ENCODE data around the gene GALNT14.
"Not testable (repeated sequence)": the region's sequence is repeated elsewhere in the genome, so short reads cannot be mapped to it uniquely, and the experiment has no call there.

GALNT14 gene

GRCh38 chr2:30933496-30933895 is 204.7 kb downstream of the GALNT14 start:
- DNase-seq, result no peak

GRCh38 chr2:30932870-30933269 is 205.4 kb downstream of the GALNT14 start:
- no peak for DNase-seq

GRCh38 chr2:30931841-30932407 is 206.3 kb downstream of the GALNT14 start:
- DNase-seq, result no peak

- DNase-seq, result no peak
Observed at GRCh38 chr2:30930716-30931115, 207.5 kb downstream of the GALNT14 start.

GRCh38 chr2:30927465-30928075 is 210.7 kb downstream of the GALNT14 start:
- no peak for DNase-seq

- DNase-seq, result no peak
Observed at GRCh38 chr2:30926606-30927005, 211.6 kb downstream of the GALNT14 start.

- DNase-seq, result no peak
Observed at GRCh38 chr2:30923623-30924022, 214.6 kb downstream of the GALNT14 start.

- no peak for DNase-seq
Observed at GRCh38 chr2:30920511-30920910, 217.7 kb downstream of the GALNT14 start.

- peak; percentile 50 for DNase-seq
Observed at GRCh38 chr2:30915486-30915885, 222.8 kb downstream of the GALNT14 start.

- DNase-seq, result no peak
Observed at GRCh38 chr2:30914456-30914855, 223.8 kb downstream of the GALNT14 start.

GRCh38 chr2:30912056-30912455 is 226.2 kb downstream of the GALNT14 start:
- DNase-seq, result no peak

GRCh38 chr2:30911327-30911726 is 226.9 kb downstream of the GALNT14 start:
- DNase-seq, result no peak

- no peak for DNase-seq
Observed at GRCh38 chr2:30910686-30911085, 227.6 kb downstream of the GALNT14 start.

GRCh38 chr2:30904437-30904836 is 233.8 kb downstream of the GALNT14 start:
- not testable (repeated sequence) for DNase-seq

GRCh38 chr2:30903326-30903725 is 234.9 kb downstream of the GALNT14 start:
- DNase-seq, result no peak

- DNase-seq, result no peak
Observed at GRCh38 chr2:30900381-30900780, 237.9 kb downstream of the GALNT14 start.

- no peak for DNase-seq
Observed at GRCh38 chr2:30899516-30900054, 238.7 kb downstream of the GALNT14 start.

GRCh38 chr2:30897539-30897938 is 240.7 kb downstream of the GALNT14 start:
- DNase-seq, result no peak

- no peak for DNase-seq
Observed at GRCh38 chr2:30894498-30895119, 243.6 kb downstream of the GALNT14 start.

GRCh38 chr2:30888852-30889409 is 249.3 kb downstream of the GALNT14 start:
- no peak for DNase-seq

- no peak for DNase-seq
Observed at GRCh38 chr2:30886080-30886479, 252.2 kb downstream of the GALNT14 start.

- DNase-seq, result no peak
Observed at GRCh38 chr2:30883822-30884221, 254.4 kb downstream of the GALNT14 start.

GRCh38 chr2:30883184-30883583 is 255.1 kb downstream of the GALNT14 start:
- DNase-seq, result no peak

GRCh38 chr2:30880516-30880915 is 257.7 kb downstream of the GALNT14 start:
- DNase-seq, result no peak

Measured in DMS53 (cell line).